Measurements from ENCODE around the gene ELAVL4. TPM values are rescaled to one million over a fixed set of nuclear protein-coding genes. Genes with fewer than 3 reads are reported as not detected.

The ELAVL4 gene
- total RNA-seq, 2 donors from 2014 or later: not detected

- H3K4me3 Mint-ChIP-seq: no peak overlapping the region
- H3K36me3 Mint-ChIP-seq (ENCODE audit: low read depth): no peaks in the 10 kb centered on the region
- ATAC-seq (replicated peaks): no peak
- no peaks in the 10 kb centered on the region for H3K4me1 Mint-ChIP-seq
- H3K9me3 Mint-ChIP-seq: no peaks in the 10 kb centered on the region
- peaks cover 28% of the 10 kb centered on the region for H3K27me3 Mint-ChIP-seq
- no peak overlapping the region for H3K27ac Mint-ChIP-seq
Observed at GRCh38 chr1:50180367-50180766, 71.6 kb downstream of the ELAVL4 start.

- H3K36me3 Mint-ChIP-seq (ENCODE audit: low read depth): no peaks in the 10 kb centered on the region
- H3K27me3 Mint-ChIP-seq: peaks cover 23% of the 10 kb centered on the region
- H3K4me1 Mint-ChIP-seq: no peaks in the 10 kb centered on the region
- no peaks in the 10 kb centered on the region for H3K9me3 Mint-ChIP-seq
- no peak for ATAC-seq (replicated peaks)
- H3K27ac Mint-ChIP-seq: no peak overlapping the region
- H3K4me3 Mint-ChIP-seq: no peak overlapping the region
Observed at GRCh38 chr1:50181027-50181663, 72.4 kb downstream of the ELAVL4 start.

GRCh38 chr1:50183378-50184133, 74.8 kb downstream of the ELAVL4 start:
- Mint-ChIP-seq H3K4me3 (no peak overlapping the region), H3K36me3 (ENCODE audit: low read depth) (no peaks in the 10 kb centered on the region), H3K4me1 (no peaks in the 10 kb centered on the region), H3K27ac (no peak overlapping the region), H3K27me3 (peaks cover 16% of the 10 kb centered on the region), H3K9me3 (no peaks in the 10 kb centered on the region)
- ATAC-seq (replicated peaks): no peak

- no peak for ATAC-seq (replicated peaks)
- Mint-ChIP-seq H3K4me3 (no peak overlapping the region), H3K27ac (no peak overlapping the region), H3K36me3 (ENCODE audit: low read depth) (no peaks in the 10 kb centered on the region), H3K27me3 (peaks cover 4% of the 10 kb centered on the region), H3K4me1 (no peaks in the 10 kb centered on the region), H3K9me3 (no peaks in the 10 kb centered on the region)
Observed at GRCh38 chr1:50189369-50189768, 80.6 kb downstream of the ELAVL4 start.

- H3K27me3 Mint-ChIP-seq: peaks cover 15% of the 10 kb centered on the region
- H3K4me3 Mint-ChIP-seq: no peak overlapping the region
Observed at GRCh38 chr1:50193002-50193401, 84.3 kb downstream of the ELAVL4 start.

GRCh38 chr1:50195205-50195604, 86.5 kb downstream of the ELAVL4 start:
- ATAC-seq (replicated peaks): no peak
- Mint-ChIP-seq H3K4me3 (no peak overlapping the region), H3K27me3 (peaks cover 15% of the 10 kb centered on the region), H3K36me3 (ENCODE audit: low read depth) (no peaks in the 10 kb centered on the region), H3K4me1 (no peaks in the 10 kb centered on the region), H3K27ac (no peak overlapping the region), H3K9me3 (no peaks in the 10 kb centered on the region)

More at GRCh38 chr1:50193002-50193401, 84.3 kb downstream of the ELAVL4 start:
- Mint-ChIP-seq H3K9me3 (no peaks in the 10 kb centered on the region), H3K27ac (no peak overlapping the region), H3K36me3 (ENCODE audit: low read depth) (no peaks in the 10 kb centered on the region), H3K4me1 (no peaks in the 10 kb centered on the region)
- no peak for ATAC-seq (replicated peaks)

GRCh38 chr1:50196081-50196480, 87.4 kb downstream of the ELAVL4 start:
- H3K27me3 Mint-ChIP-seq: peaks cover 15% of the 10 kb centered on the region
- no peaks in the 10 kb centered on the region for H3K4me1 Mint-ChIP-seq
- H3K9me3 Mint-ChIP-seq: no peaks in the 10 kb centered on the region
- H3K27ac Mint-ChIP-seq: no peak overlapping the region
- no peak for ATAC-seq (replicated peaks)
- no peaks in the 10 kb centered on the region for H3K36me3 Mint-ChIP-seq (ENCODE audit: low read depth)
- H3K4me3 Mint-ChIP-seq: no peak overlapping the region

- H3K4me1 Mint-ChIP-seq: no peaks in the 10 kb centered on the region
- H3K27me3 Mint-ChIP-seq: peaks cover 15% of the 10 kb centered on the region
- no peaks in the 10 kb centered on the region for H3K9me3 Mint-ChIP-seq
- ATAC-seq (replicated peaks): no peak
- no peak overlapping the region for H3K27ac Mint-ChIP-seq
- no peak overlapping the region for H3K4me3 Mint-ChIP-seq
- H3K36me3 Mint-ChIP-seq (ENCODE audit: low read depth): no peaks in the 10 kb centered on the region
Observed at GRCh38 chr1:50197216-50197615, 88.5 kb downstream of the ELAVL4 start.

- no peak overlapping the region for H3K4me3 Mint-ChIP-seq
- no peaks in the 10 kb centered on the region for H3K9me3 Mint-ChIP-seq
- ATAC-seq (replicated peaks): no peak
- no peaks in the 10 kb centered on the region for H3K36me3 Mint-ChIP-seq (ENCODE audit: low read depth)
- no peak overlapping the region for H3K27ac Mint-ChIP-seq
- peaks cover 12% of the 10 kb centered on the region for H3K27me3 Mint-ChIP-seq
- H3K4me1 Mint-ChIP-seq: no peaks in the 10 kb centered on the region
Observed at GRCh38 chr1:50208315-50208714, 99.6 kb downstream of the ELAVL4 start.

- Mint-ChIP-seq H3K9me3 (no peaks in the 10 kb centered on the region), H3K27ac (no peak overlapping the region), H3K36me3 (ENCODE audit: low read depth) (no peaks in the 10 kb centered on the region), H3K4me1 (no peaks in the 10 kb centered on the region), H3K27me3 (peaks cover 12% of the 10 kb centered on the region), H3K4me3 (no peak overlapping the region)
- ATAC-seq (replicated peaks): no peak
Observed at GRCh38 chr1:50208756-50209155, 100.0 kb downstream of the ELAVL4 start.

GRCh38 chr1:50209749-50210148, 101.0 kb downstream of the ELAVL4 start:
- Mint-ChIP-seq H3K36me3 (ENCODE audit: low read depth) (no peaks in the 10 kb centered on the region), H3K27ac (no peak overlapping the region), H3K4me3 (no peak overlapping the region), H3K27me3 (peaks cover 12% of the 10 kb centered on the region), H3K4me1 (no peaks in the 10 kb centered on the region), H3K9me3 (no peaks in the 10 kb centered on the region)
- no peak for ATAC-seq (replicated peaks)

- no peak overlapping the region for H3K4me3 Mint-ChIP-seq
- no peaks in the 10 kb centered on the region for H3K9me3 Mint-ChIP-seq
- no peak for ATAC-seq (replicated peaks)
- no peaks in the 10 kb centered on the region for H3K36me3 Mint-ChIP-seq (ENCODE audit: low read depth)
- H3K27me3 Mint-ChIP-seq: peaks cover 3% of the 10 kb centered on the region
- no peak overlapping the region for H3K27ac Mint-ChIP-seq
- no peaks in the 10 kb centered on the region for H3K4me1 Mint-ChIP-seq
Observed at GRCh38 chr1:50213505-50213904, 104.8 kb downstream of the ELAVL4 start.

- no peaks in the 10 kb centered on the region for H3K4me1 Mint-ChIP-seq
- no peaks in the 10 kb centered on the region for H3K36me3 Mint-ChIP-seq (ENCODE audit: low read depth)
- ATAC-seq (replicated peaks): no peak
- H3K9me3 Mint-ChIP-seq: no peaks in the 10 kb centered on the region
- peaks cover 1% of the 10 kb centered on the region for H3K27me3 Mint-ChIP-seq
- H3K27ac Mint-ChIP-seq: no peak overlapping the region
- no peak overlapping the region for H3K4me3 Mint-ChIP-seq
Observed at GRCh38 chr1:50214717-50215116, 106.0 kb downstream of the ELAVL4 start.

GRCh38 chr1:50218344-50219120, 109.8 kb downstream of the ELAVL4 start:
- ATAC-seq (replicated peaks): no peak
- H3K27ac Mint-ChIP-seq: no peak overlapping the region
- H3K27me3 Mint-ChIP-seq: no peaks in the 10 kb centered on the region
- no peak overlapping the region for H3K4me3 Mint-ChIP-seq
- H3K4me1 Mint-ChIP-seq: no peaks in the 10 kb centered on the region
- H3K36me3 Mint-ChIP-seq (ENCODE audit: low read depth): no peaks in the 10 kb centered on the region
- no peaks in the 10 kb centered on the region for H3K9me3 Mint-ChIP-seq

Measured in activated T-helper 17 cell treated with anti-CD3 and anti-CD28 coated beads, Interleukin-2, amount 50 U/mL, for 72 hours (primary cell).